B cell (primary cell): ENCODE measurements around the gene TUBA4A.
A peak's percentile ranks its signal among the peaks of the same experiment; 100 is the strongest.

Experiments used
- EZH2 ChIP-seq: IDR thresholded peaks from 2 replicates; pipeline ENCODE4 v1.6.1; 2012; ENCODE audit warnings: borderline replicate concordance, low read depth, mild to moderate bottlenecking, moderate library complexity, low read length; ENCODE audit not compliant: insufficient read depth, poor library complexity, severe bottlenecking
- TF ChIP-seq, protein P1 (sequence below): fragments of 200-600 bp; IDR thresholded peaks from one replicate; pipeline ENCODE4 v1.8.0; 2022; ENCODE audit warnings: antibody characterized with exemption, mild to moderate bottlenecking

DNA sequence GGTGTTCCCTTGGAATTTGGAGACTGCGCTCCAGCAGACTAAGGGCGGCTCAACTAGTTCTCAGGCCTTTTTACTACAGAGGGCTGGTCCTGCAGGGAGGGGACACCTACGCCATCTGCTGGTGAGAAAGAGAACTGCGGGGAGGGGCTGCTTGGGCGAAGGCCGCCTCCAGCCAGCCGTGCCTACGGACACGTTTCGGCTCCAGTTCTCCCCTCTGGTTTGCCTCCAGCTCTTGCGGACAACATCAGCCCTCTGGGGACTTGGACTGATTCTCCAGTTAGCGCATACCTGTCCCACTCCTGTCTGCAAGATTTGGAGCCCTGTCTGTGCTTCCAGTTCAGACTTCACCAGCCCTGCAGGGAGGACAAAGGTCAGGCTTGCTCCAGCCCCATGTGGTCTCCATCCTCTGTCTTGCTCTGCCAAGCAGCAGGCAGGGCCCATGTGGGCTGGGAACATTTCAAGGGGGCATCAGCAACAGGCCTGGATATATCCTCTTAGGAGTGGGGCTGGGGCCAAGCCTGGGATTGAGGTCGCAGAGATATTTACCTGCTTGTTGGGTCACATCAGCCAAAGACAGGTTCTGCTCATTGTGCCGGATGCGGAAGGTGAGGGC lies 45.1 kb upstream of the TUBA4A start:
- no peak for TF ChIP-seq EZH2
- TF ChIP-seq, protein P1, sequence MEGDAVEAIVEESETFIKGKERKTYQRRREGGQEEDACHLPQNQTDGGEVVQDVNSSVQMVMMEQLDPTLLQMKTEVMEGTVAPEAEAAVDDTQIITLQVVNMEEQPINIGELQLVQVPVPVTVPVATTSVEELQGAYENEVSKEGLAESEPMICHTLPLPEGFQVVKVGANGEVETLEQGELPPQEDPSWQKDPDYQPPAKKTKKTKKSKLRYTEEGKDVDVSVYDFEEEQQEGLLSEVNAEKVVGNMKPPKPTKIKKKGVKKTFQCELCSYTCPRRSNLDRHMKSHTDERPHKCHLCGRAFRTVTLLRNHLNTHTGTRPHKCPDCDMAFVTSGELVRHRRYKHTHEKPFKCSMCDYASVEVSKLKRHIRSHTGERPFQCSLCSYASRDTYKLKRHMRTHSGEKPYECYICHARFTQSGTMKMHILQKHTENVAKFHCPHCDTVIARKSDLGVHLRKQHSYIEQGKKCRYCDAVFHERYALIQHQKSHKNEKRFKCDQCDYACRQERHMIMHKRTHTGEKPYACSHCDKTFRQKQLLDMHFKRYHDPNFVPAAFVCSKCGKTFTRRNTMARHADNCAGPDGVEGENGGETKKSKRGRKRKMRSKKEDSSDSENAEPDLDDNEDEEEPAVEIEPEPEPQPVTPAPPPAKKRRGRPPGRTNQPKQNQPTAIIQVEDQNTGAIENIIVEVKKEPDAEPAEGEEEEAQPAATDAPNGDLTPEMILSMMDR = peak; percentile 93
